NCI-H1048 (cell line): ENCODE results near the gene TMEM175.

Experiments
- DNase-seq: peaks from one replicate; lab custom pipeline; 2025; lab: John Stamatoyannopoulos, UW

Gene TMEM175

DNA sequence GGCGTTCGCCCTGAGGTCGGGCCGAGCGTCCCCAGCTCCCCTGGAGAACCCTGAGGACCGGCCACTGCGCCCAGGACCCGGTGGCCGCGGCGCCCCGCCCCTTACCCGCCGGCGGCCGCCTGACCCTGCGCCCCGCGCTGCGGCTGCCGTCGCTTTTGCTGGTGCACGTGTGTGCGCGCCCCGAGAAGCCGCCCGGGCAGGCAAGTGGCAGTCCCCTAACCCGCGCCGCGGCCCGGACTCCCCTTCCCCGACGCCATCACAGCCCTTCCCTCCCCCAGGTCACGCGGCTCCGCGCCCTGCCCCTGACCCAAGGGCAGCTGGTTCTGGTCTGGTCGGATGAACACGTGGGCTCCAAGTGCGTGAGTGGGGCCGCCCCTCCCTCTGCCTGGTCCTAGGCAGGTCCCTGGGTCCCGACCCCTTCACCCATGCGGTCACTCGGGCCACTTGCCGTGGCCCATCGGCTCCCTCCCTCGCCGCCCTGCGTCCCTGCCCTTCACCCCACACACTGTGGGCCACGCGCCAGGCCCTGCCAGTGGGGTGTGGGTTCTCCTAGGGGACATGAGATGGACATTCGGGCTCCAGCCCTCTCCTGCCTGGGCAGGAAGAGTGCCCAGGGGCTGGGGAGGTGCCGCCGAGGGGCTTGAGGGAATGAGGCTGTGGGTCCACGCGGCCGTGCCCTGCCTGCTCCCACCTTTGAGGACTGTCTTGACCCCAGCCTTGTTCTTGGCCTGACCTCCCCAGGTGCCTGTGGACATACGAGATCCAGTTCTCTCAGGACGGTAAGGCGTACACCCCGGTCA is 71.2 kb downstream of the TMEM175 start:
- no peak for DNase-seq

GRCh38 chr4:1004071-1004418 is 71.8 kb downstream of the TMEM175 start:
- DNase-seq: no peak

DNA sequence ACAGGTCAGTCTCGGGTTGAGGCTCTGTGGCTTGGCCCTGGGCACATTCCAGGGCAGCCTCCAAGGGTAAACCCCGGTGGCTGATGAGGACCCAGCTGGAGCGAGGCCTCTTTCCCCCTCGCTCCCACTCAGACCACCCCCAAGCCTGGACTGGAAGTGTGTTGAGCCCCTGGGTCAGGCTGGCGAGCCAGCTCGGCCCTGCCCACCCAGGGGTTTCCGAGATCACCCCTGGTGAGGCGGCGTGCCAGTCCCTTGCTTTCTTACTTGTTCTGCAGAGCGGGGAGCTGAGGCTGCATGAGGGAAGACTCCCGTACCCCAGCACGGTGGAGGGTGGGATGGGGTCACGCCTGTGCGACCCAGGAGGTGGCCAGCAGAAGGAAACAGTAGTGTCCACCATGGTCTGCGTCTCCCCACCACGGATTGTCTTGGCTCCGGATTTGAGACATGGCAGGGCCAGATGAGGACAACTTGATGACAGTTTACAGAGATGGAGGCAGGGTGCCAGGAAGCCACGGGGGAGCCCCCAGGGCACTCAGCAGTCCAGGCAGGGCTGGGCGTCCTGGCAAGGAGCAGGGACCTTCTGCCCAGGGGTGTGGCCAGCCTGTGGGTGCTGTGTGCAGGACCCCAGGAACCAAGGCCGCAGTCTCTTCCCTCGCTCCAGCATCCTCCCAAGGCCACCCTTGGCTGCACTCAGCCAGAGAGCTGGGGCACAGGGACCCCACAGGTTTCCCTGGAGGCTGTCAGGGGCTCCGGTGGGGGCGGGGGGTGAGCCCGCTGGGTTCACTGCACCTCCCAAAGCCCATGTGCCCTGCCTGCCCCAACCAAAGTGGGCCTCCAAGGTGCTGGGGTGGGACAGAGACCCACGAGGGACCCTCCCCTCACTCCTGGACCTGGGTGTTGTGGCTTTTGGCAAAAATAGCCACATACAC is 72.6 kb downstream of the TMEM175 start:
- no peak for DNase-seq

- no peak for DNase-seq
Measured at GRCh38 chr4:1006856-1007255, 74.6 kb downstream of the TMEM175 start.
